Stimulated activated CD4-positive, alpha-beta T cell treated with anti-CD3 and anti-CD28 coated beads, TNF-alpha, amount 100 ng/mL, for 1 hour (primary cell): Measurements from ENCODE around the gene COL5A1.

Experiments
- DNase-seq, 3 donors: peaks; one replicate each; pipeline ENCODE4 v3.0.0-alpha.2; 2020; ENCODE audit warnings: low read depth in 3 of 3, low spot score in 1 of 3

The COL5A1 gene

GRCh38 chr9:134811673-134812342, 170.2 kb downstream of the COL5A1 start:
- DNase-seq, result no peak

GRCh38 chr9:134812343-134812673, 170.7 kb downstream of the COL5A1 start:
- DNase-seq, result no peak

GRCh38 chr9:134813841-134814240, 172.2 kb downstream of the COL5A1 start:
- no peak for DNase-seq

GRCh38 chr9:134814598-134815215, 173.1 kb downstream of the COL5A1 start:
- no peak for DNase-seq

- no peak for DNase-seq
Measured at GRCh38 chr9:134815435-134816214, 174.0 kb downstream of the COL5A1 start.

- no peak for DNase-seq
Measured at GRCh38 chr9:134816264-134816663, 174.7 kb downstream of the COL5A1 start.

- DNase-seq, result no peak
Measured at GRCh38 chr9:134818000-134818568, 176.5 kb downstream of the COL5A1 start.

GRCh38 chr9:134818591-134818990, 177.0 kb downstream of the COL5A1 start:
- no peak for DNase-seq

- no peak for DNase-seq
Measured at GRCh38 chr9:134820901-134821300, 179.3 kb downstream of the COL5A1 start.

GRCh38 chr9:134822541-134822940, 180.9 kb downstream of the COL5A1 start:
- DNase-seq, result no peak

GRCh38 chr9:134823623-134824022, 182.0 kb downstream of the COL5A1 start:
- DNase-seq, result no peak

GRCh38 chr9:134824583-134824982, 183.0 kb downstream of the COL5A1 start:
- no peak for DNase-seq

- no peak for DNase-seq
Measured at GRCh38 chr9:134825025-134825424, 183.4 kb downstream of the COL5A1 start.

- DNase-seq, result no peak
Measured at GRCh38 chr9:134826336-134827285, 185.0 kb downstream of the COL5A1 start.

- DNase-seq, result no peak
Measured at GRCh38 chr9:134827559-134827958, 186.0 kb downstream of the COL5A1 start.

- DNase-seq, result no peak
Measured at GRCh38 chr9:134827993-134828392, 186.4 kb downstream of the COL5A1 start.

GRCh38 chr9:134828892-134829291, 187.3 kb downstream of the COL5A1 start:
- DNase-seq, result no peak

- no peak for DNase-seq
Measured at GRCh38 chr9:134829356-134829937, 187.8 kb downstream of the COL5A1 start.

GRCh38 chr9:134830126-134830525, 188.5 kb downstream of the COL5A1 start:
- no peak for DNase-seq

- DNase-seq, result no peak
Measured at GRCh38 chr9:134830926-134831720, 189.5 kb downstream of the COL5A1 start.
